22Rv1 (cell line): ENCODE measurements around the gene BSPRY.

Experiments used
- H3K27ac ChIP-seq: fragments of 450-650 bp; 2 replicates; pipeline ENCODE4 v1.5.1; 2017
- CTCF ChIP-seq: fragments of 450-650 bp; IDR thresholded peaks from 2 replicates; pipeline ENCODE4 v1.5.1; 2017; ENCODE audit warnings: mild to moderate bottlenecking
- ZFX ChIP-seq: fragments of 450-650 bp; IDR thresholded peaks from 2 replicates; pipeline ENCODE4 v1.6.1; 2017; ENCODE audit warnings: antibody characterized with exemption, borderline replicate concordance

Gene BSPRY

GRCh38 chr9:113350107-113350661 is 843 bp downstream of the BSPRY start:
- TF ChIP-seq ZFX (no peak), CTCF (no peak)
- H3K27ac ChIP-seq, result 0 out of 2 replicates have a peak overlapping the region, but pooled peaks have one; percentile 51

GRCh38 chr9:113350937-113351336 is 1.6 kb downstream of the BSPRY start:
- TF ChIP-seq ZFX (no peak), CTCF (no peak)
- H3K27ac ChIP-seq, result no peak overlapping the region

- H3K27ac ChIP-seq, result no peak overlapping the region
- no peak for TF ChIP-seq ZFX
- no peak for TF ChIP-seq CTCF
These were observed 2.7 kb downstream of the BSPRY start for GRCh38 chr9:113352006-113352405.

GRCh38 chr9:113352411-113352810 is 3.1 kb downstream of the BSPRY start:
- no peak overlapping the region for H3K27ac ChIP-seq
- TF ChIP-seq CTCF, result no peak
- no peak for TF ChIP-seq ZFX

GRCh38 chr9:113355040-113355596 is 5.8 kb downstream of the BSPRY start:
- H3K27ac ChIP-seq, result no peak overlapping the region
- TF ChIP-seq ZFX (no peak), CTCF (no peak)

- TF ChIP-seq ZFX (no peak), CTCF (no peak)
- no peak overlapping the region for H3K27ac ChIP-seq
These were observed 7.4 kb downstream of the BSPRY start for GRCh38 chr9:113356686-113357292.

GRCh38 chr9:113359385-113359784 is 10.0 kb downstream of the BSPRY start:
- TF ChIP-seq ZFX (no peak), CTCF (no peak)
- H3K27ac ChIP-seq, result no peak overlapping the region
